GM12892 (cell line): ENCODE measurements around the gene IGF1R.

Source experiments
- DNase-seq: peaks from one replicate; pipeline ENCODE4 v3.0.0; 2011; ENCODE audit not compliant: insufficient read length
- FAIRE-seq: peaks from 2 replicates; lab custom pipeline; 2011; peaks lifted over from hg19 to GRCh38; lab: Jason Lieb, UNC
- POLR2A ChIP-seq: IDR thresholded peaks from 2 replicates; pipeline ENCODE4 v1.6.1; 2011; ENCODE audit warnings: low read depth, low read length, control low read depth
- POLR2AphosphoS5 ChIP-seq: IDR thresholded peaks from 2 replicates; pipeline ENCODE4 v1.6.1; 2011; ENCODE audit warnings: low read depth, low read length, control low read depth
- TAF1 ChIP-seq: IDR thresholded peaks from 2 replicates; pipeline ENCODE4 v1.6.1; 2011; ENCODE audit warnings: low read depth, mild to moderate bottlenecking, control low read depth, low read length, borderline replicate concordance

Gene IGF1R

DNA sequence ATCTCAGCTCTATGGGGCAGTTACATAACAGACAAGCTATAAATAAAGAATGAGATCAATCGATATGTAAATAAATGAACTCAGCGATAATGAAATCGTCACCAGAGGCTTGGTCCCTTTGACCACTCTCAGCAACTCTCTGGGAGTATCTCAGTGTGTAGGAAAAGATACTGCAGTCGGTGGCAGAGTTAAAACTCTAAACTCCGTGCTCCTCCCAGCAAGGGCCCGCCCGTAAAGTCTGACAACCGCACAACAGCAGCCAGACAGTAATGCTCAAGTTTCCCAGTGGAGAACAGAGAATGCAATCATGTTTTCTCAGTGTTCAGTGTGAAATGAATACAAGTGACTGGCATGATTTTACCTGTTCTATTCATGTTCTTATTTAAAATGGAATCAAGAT is 28.3 kb upstream of the IGF1R start:
- FAIRE-seq, result no peak
- DNase-seq, result no peak
- TF ChIP-seq POLR2AphosphoS5 (no peak), TAF1 (no peak), POLR2A (no peak)

DNA sequence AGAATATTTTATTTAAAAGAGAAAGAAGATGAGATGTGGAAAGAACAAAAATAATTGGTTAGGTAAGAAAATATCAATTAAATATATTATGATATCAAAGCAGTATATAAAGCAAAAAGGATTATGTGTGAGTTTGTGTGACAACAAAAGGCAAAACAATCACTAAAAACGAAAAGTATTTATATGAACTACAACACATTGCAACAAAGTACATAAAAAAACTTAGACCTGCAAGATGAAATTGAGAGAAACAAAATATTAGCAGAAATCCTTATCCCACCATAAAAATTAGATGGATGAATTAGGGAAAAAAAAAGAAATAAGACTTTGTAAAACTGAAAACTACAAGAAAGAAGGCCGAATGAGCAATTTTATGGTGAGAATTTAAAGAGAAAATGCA is 27.3 kb upstream of the IGF1R start:
- no peak for FAIRE-seq
- TF ChIP-seq TAF1, result no peak
- TF ChIP-seq POLR2AphosphoS5, result no peak
- TF ChIP-seq POLR2A, result no peak
- DNase-seq, result no peak

DNA sequence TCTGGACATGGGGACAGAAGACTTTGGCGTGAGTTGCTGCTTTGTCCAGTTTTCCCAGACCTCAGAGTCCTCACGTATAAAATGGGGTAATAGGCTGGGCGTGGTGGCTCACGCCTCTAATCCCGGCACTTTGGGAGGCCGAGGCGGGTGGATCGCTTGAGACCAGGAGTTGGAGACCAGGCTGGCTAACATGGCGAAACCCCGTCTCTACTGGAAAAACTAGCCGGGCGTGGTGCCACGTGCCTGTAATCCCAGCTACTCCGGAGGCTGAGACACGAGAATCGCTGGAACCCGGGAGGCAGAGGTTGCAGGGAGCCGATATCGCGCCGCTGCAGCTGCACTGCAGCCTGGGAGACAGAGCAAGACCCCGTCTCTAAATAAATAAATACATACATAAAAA is 22.7 kb upstream of the IGF1R start:
- TF ChIP-seq POLR2A, result no peak
- no peak for TF ChIP-seq TAF1
- TF ChIP-seq POLR2AphosphoS5, result no peak
- DNase-seq (no peak), FAIRE-seq (no peak)

- FAIRE-seq, result no peak
- DNase-seq, result no peak
- TF ChIP-seq POLR2AphosphoS5 (no peak), TAF1 (no peak), POLR2A (no peak)
Observed at GRCh38 chr15:98626153-98626552, 22.2 kb upstream of the IGF1R start.

DNA sequence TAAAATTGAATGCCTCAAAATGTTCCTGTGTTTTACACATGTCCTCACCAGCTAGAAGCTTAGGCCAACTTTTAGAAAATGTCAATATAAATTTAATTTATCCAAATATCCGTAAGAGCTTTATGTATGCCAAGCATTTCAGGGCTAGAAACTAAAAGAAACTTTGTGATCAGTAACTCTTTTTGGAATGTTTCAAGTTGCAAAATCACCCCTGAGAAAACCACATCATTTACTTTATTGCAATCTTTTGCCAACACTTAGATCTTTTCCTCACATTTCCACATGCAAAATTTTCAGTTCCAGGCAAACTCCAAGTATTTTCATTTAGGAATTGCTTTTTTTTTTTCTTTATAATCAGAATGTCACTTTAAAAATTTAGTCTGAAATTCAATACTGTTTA is 20.1 kb upstream of the IGF1R start:
- no peak for DNase-seq
- TF ChIP-seq POLR2AphosphoS5, result no peak
- no peak for TF ChIP-seq TAF1
- TF ChIP-seq POLR2A, result no peak
- no peak for FAIRE-seq

DNA sequence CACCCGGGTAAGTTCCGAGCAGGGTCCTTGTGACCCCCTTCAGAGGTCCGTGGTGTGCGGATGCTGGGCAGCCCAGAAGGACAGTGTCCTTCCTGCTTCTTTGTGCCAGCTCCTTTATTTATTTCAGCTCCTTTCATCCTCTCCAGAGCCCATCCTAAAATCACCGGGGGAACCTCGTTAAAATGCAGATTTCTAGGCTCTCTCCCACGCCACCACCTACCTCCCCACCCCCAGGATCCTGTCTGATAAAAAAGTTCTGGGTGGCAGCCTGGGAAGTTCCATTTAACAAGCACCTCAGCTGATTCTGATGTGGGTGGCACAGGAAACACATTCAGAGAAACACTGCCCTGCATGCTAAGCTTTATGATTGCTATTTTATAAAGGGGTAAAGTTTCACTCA is 12.5 kb upstream of the IGF1R start:
- FAIRE-seq, result no peak
- DNase-seq, result no peak
- TF ChIP-seq POLR2A, result no peak
- TF ChIP-seq TAF1, result no peak
- no peak for TF ChIP-seq POLR2AphosphoS5

- DNase-seq (no peak), FAIRE-seq (no peak)
- TF ChIP-seq TAF1 (no peak), POLR2AphosphoS5 (no peak), POLR2A (no peak)
Observed at GRCh38 chr15:98643115-98643514, 5.2 kb upstream of the IGF1R start.

- TF ChIP-seq TAF1 (no peak), POLR2AphosphoS5 (no peak)
- no peak for DNase-seq
- no peak for FAIRE-seq
Observed at GRCh38 chr15:98646546-98647025, 1.8 kb upstream of the IGF1R start.

- peak; percentile 52 for DNase-seq
- TF ChIP-seq POLR2AphosphoS5, result no peak
- TF ChIP-seq POLR2A, result peak; percentile 33; the same call in 1 of the 2 replicates
- TF ChIP-seq TAF1, result no peak
- FAIRE-seq, result no peak
Observed at GRCh38 chr15:98647026-98647773, 1.1 kb upstream of the IGF1R start.

GRCh38 chr15:98648654-98649471 is 524 bp downstream of the IGF1R start:
- TF ChIP-seq POLR2AphosphoS5 (no peak), TAF1 (no peak), POLR2A (no peak)
- FAIRE-seq (no peak), DNase-seq (no peak)

- no peak for DNase-seq
- TF ChIP-seq POLR2A (no peak), TAF1 (no peak), POLR2AphosphoS5 (no peak)
- FAIRE-seq, result no peak
Observed at GRCh38 chr15:98649472-98650416, 1.4 kb downstream of the IGF1R start.
